Prostate gland (tissue), 2 donors: ENCODE data around the gene WBP4. TPM values are rescaled to one million over a fixed set of nuclear protein-coding genes. Genes with fewer than 3 reads are reported as not detected.
A peak's percentile ranks its signal among the peaks of the same experiment; 100 is the strongest.

Experiments used
- DNase-seq: peaks from one replicate; pipeline ENCODE4 v3.0.0-alpha.2; 2019; ENCODE audit warnings: low spot score
- H3K27ac ChIP-seq, 2 donors: fragments of 200-600 bp; sonication (generic); 2 replicates each; pipeline ENCODE4 v1.5.1; 2017 to 2019
- H3K27me3 ChIP-seq: fragments of 200-600 bp; sonication (generic); replicated peaks from 2 replicates; pipeline ENCODE4 v1.5.1; 2019; ENCODE audit not compliant: insufficient read depth
- H3K36me3 ChIP-seq, 2 donors: fragments of 200-600 bp; sonication (generic); 1 replicate in 1 of 2; 2 replicates in 1 of 2; pipeline versions ENCODE4 v1.5.1 to v1.8.1; 2017 to 2019
- H3K4me1 ChIP-seq: fragments of 200-600 bp; sonication (generic); replicated peaks from 2 replicates; pipeline ENCODE4 v1.5.1; 2019
- H3K4me3 ChIP-seq, 2 donors: fragments of 200-600 bp; sonication (generic); 2 replicates each; pipeline ENCODE4 v1.5.1; 2017 to 2019
- H3K9me3 ChIP-seq: fragments of 200-600 bp; sonication (generic); 2 replicates; pipeline ENCODE4 v1.5.1; 2017
- POLR2A ChIP-seq: fragments of 450-650 bp; IDR thresholded peaks from one replicate; pipeline ENCODE4 v1.6.1; 2016; ENCODE audit warnings: antibody characterized with exemption, mild to moderate bottlenecking
- POLR2AphosphoS5 ChIP-seq: sonication (generic); formaldehyde crosslinking; IDR thresholded peaks from one replicate; pipeline ENCODE4 v1.6.1; 2017; ENCODE audit warnings: antibody characterized with exemption
- WGBS: methylation state at CpG from one replicate; pipeline ENCODE4 v1.1.5; 2018; 5-methylcytosine and 5-hydroxymethylcytosine counted together
- intact Hi-C: fragments of 100-400 bp; cut with DNase I; formaldehyde crosslinking; loops from one replicate; pipeline ENCODE4 v1.14.2; 2022
- total RNA-seq, 2 donors: library from RNA; depleted of rRNA; stranded (reverse); fragments of >200 nt; gene quantifications; one replicate each; pipeline ENCODE4 v1.1.0, GENCODE V29; 2016
- TF ChIP-seq, protein P1 (sequence below), 4 experiments: fragments of 200-600 bp in 2 of 4; fragments of 450-650 bp in 2 of 4; sonication (generic) in 2 of 4; IDR thresholded peaks; 1 replicate in 3 of 4; 2 replicates in 1 of 4; pipeline ENCODE4 v1.5.1; 2016 to 2019; ENCODE audit warnings: antibody characterized with exemption in 4 of 4, mild to moderate bottlenecking in 2 of 4, moderate library complexity in 2 of 4

Gene WBP4
- total RNA-seq, 2 donors from 2014 or later = 13.3 to 14.1 TPM

DNA sequence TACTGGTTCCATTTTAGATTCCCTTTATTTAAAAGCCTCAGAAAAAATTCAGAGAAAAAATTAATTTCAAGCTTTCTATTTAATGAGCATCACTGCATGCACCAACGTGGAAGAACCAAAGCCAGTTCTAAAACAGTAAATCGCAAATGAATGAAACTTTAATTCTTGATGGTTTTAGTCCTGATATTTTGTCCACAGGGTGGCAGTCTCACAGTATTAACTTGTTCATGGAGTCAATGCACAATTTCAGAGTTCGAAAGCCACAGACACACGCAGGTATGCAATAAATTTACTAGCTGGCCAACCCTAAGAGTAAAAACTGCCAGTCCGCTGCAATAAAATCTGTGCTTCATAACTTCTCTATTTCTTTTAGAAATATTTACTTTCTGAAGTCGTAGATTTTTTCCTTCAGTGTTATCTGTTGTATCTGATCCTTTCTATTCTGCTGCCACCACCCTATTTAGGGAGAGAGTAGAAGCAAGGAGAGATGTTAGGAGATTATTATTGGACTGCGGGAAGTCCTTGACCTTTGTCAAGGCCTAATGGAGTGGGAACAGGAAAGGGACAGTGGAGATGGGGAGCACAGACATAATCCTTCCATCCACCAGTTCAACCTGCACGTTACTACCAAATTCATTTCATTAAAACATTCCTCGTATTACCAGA lies 7.0 kb upstream of the WBP4 start:
- no peak overlapping the region for H3K4me3 ChIP-seq
- peak; percentile 49 for DNase-seq
- peak; percentile 55 for TF ChIP-seq POLR2AphosphoS5
- TF ChIP-seq, protein P1, sequence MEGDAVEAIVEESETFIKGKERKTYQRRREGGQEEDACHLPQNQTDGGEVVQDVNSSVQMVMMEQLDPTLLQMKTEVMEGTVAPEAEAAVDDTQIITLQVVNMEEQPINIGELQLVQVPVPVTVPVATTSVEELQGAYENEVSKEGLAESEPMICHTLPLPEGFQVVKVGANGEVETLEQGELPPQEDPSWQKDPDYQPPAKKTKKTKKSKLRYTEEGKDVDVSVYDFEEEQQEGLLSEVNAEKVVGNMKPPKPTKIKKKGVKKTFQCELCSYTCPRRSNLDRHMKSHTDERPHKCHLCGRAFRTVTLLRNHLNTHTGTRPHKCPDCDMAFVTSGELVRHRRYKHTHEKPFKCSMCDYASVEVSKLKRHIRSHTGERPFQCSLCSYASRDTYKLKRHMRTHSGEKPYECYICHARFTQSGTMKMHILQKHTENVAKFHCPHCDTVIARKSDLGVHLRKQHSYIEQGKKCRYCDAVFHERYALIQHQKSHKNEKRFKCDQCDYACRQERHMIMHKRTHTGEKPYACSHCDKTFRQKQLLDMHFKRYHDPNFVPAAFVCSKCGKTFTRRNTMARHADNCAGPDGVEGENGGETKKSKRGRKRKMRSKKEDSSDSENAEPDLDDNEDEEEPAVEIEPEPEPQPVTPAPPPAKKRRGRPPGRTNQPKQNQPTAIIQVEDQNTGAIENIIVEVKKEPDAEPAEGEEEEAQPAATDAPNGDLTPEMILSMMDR (IDR thresholded peaks at IDR 0.05) = peak in 3 of 4 experiments; percentile 57 to 65 (median 58)
- TF ChIP-seq POLR2A = no peak
- H3K4me1 ChIP-seq = peaks cover 5% of the 10 kb centered on the region
- peak overlapping the region; percentile 31 to 59 for H3K27ac ChIP-seq
- no peaks in the 10 kb centered on the region for H3K27me3 ChIP-seq
- 25% methylated on average over 9 of the region's 9 CpGs for WGBS
- intact Hi-C loops = loop anchor here (10.0 kb wide), 1 partner anchor 260 kb away; no protein-coding TSS in a partner anchor
- no peaks in the 10 kb centered on the region for H3K9me3 ChIP-seq
- no peaks in the 10 kb centered on the region for H3K36me3 ChIP-seq

DNA sequence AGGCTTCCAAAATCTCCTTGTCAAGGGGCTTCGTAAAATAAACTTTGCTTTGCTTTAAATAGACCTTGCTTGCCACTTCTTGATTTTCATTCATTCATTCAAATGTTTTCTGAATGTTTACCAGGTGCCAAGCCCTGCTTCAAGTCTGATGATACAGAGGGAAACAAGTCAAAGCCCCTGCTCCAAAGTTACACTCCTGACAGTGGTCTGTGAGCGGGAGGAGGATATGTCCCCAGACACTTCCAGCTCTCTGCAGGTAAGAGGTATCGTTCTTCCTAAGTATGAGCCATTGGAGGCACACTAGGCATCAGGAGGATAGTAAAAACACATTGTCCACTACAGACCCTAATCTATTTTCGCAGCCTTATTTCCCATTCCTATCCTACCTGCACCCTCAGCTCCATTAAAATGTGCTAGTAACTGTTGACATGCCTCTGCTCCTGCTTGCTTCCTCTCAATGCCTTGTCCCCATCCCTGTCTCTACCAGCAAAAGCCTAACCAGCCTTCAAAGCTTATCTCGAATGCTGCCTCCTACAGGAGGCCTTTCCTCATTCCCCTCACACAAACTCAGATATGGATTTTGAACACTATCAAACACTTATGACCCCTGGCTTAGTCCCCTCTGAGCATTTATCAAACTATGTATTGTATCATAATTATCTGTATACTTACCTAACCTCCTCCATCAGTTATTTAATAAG lies 6.2 kb upstream of the WBP4 start:
- Histone ChIP-seq H3K4me3 (no peak overlapping the region), H3K9me3 (no peaks in the 10 kb centered on the region), H3K4me1 (peaks cover 5% of the 10 kb centered on the region), H3K36me3 (no peaks in the 10 kb centered on the region), H3K27ac (peak overlapping the region; percentile 31 to 59), H3K27me3 (no peaks in the 10 kb centered on the region)
- no peak for DNase-seq
- TF ChIP-seq, protein P1 (IDR thresholded peaks at IDR 0.05) = no peak
- TF ChIP-seq POLR2AphosphoS5 (no peak), POLR2A (no peak)
- intact Hi-C loops = loop anchor here (5.0 to 10.0 kb wide), 2 partner anchors 133 to 260 kb away; no protein-coding TSS in a partner anchor
- 84% methylated on average over 5 of the region's 5 CpGs for WGBS

DNA sequence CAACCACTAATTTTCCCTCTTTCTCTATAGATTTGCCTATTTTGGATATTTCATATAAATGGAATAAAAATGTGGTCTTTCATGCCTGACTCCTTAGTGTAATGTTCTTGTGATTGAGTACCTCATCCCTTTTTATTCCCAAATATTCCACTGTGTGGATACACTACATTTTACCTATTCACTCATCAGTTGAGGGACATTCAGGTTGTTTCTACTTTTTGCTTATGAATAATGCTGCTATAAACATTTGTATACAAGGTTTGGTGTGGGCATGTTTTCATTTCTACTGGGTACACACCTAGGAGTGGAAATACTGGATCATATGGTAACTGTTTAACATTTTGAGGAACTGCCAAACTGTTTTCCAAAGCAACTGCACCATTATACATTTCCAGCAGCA lies 5.1 kb upstream of the WBP4 start:
- H3K27ac ChIP-seq = peak overlapping the region in 1 of 2 donors; percentile 59

DNA sequence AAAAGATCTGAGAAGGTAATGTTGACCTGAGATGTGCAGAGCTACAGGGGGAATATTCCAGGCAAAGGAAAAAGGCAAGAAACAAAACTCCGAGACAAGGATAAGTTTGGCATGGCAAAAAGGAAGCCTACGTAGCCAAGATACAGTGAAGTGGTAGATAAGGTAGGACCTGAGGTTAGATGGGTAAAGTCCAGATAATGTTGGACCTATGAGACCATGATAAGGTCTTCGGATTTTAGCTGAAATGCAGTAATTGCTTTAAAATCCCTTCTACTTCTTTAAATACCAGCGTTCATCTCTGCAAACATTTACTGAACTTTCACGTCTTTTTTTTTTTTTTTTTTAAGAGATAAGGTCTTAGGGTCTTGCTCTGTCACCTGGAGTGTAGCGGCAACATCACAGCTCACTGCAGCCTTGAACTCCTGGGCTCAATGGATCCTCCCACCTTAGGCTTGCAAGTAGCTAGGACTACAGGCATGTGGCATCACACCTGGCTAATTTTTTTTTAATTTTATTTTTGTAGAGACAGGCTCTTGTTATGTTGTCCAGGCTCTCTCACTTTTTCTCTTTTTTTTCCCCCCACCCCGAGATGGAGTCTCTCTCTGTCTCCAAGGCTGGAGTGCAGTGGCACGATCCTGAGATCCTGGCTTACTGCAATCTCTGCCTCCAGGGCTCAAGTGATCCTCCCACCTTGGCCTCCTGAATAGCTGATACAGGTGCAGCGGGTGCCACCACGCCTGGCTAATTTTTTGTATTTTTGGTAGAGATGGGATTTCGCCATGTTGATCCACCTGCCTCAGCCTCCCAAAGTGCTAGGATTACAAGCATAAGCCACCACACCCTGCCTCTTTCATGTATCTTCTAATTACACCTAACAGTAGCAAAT lies 4.2 kb upstream of the WBP4 start:
- TF ChIP-seq POLR2A (no peak), POLR2AphosphoS5 (no peak)
- TF ChIP-seq, protein P1 (IDR thresholded peaks at IDR 0.05) = no peak
- H3K4me3 ChIP-seq = no peak overlapping the region
- no peak for DNase-seq
- WGBS = 83% methylated on average over 11 of the region's 11 CpGs
- no peaks in the 10 kb centered on the region for H3K36me3 ChIP-seq
- no peak overlapping the region for H3K27ac ChIP-seq
- H3K4me1 ChIP-seq = peaks cover 5% of the 10 kb centered on the region
- intact Hi-C loops = loop anchor here (5.0 to 10.0 kb wide), 2 partner anchors 135 to 262 kb away; no protein-coding TSS in a partner anchor
- no peaks in the 10 kb centered on the region for H3K9me3 ChIP-seq
- H3K27me3 ChIP-seq = no peaks in the 10 kb centered on the region

More for the DNA sequence above, 5.1 kb upstream of the WBP4 start:
- TF ChIP-seq POLR2AphosphoS5 (no peak), POLR2A (no peak)
- TF ChIP-seq, protein P1 (IDR thresholded peaks at IDR 0.05) = no peak
- H3K27me3 ChIP-seq = no peaks in the 10 kb centered on the region
- no peak for DNase-seq
- H3K4me3 ChIP-seq = no peak overlapping the region
- H3K9me3 ChIP-seq = no peaks in the 10 kb centered on the region
- H3K4me1 ChIP-seq = peaks cover 5% of the 10 kb centered on the region
- intact Hi-C loops = loop anchor here (5.0 to 10.0 kb wide), 2 partner anchors 134 to 261 kb away; no protein-coding TSS in a partner anchor
- no peaks in the 10 kb centered on the region for H3K36me3 ChIP-seq
